NOMO-1 treated with dmso at 0.1 percent for 144 hours (cell line): ENCODE results near the gene TPPP.
"Not testable (repeated sequence)": the region's sequence is repeated elsewhere in the genome, so short reads cannot be mapped to it uniquely, and the experiment has no call there.

Experiments used
- DNase-seq: peaks from one replicate; lab custom pipeline; 2025; ENCODE audit not compliant: unreplicated experiment; lab: John Stamatoyannopoulos, UW

Gene TPPP

DNA sequence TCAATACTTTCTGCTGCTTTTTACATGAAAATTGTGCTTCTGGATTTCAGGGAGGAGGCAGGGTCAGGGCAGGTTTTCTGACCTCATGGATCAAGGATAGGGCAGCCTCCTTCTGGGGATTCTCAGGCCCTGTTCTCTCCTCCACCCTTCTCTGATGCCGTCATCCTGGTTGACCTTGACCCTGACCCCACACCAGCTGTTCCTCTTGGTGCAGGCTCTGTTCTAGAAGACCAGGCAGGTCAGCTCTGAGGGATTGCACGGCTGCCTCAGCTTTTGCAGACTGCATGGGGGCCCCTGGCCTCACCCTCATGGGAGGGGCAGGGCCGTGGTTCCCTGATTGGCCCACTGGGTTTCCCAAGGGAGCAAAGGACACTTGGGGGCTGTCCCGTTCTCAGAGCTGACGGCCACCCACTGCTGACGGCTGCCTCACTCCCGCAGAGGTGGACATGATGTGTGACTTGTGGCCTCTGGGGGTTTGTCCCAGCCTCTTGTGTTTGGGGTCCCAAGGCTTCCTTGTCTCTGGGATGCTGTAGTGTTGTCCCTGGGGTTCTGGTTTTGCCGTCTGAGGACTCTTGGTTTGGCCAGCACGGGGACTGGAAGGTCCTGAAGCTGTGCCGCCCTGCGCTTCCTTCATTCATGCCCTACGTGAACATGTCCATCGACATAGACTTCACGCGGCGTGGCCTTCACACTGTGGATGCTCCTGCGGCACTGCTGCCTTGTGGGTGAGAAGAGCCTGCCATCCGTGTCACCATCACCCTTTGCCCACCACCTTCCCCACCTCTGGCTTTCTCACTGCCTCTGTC, 46.6 kb downstream of the TPPP start:
- no peak for DNase-seq

GRCh38 chr5:645421-645820, 47.7 kb downstream of the TPPP start:
- DNase-seq: no peak

DNA sequence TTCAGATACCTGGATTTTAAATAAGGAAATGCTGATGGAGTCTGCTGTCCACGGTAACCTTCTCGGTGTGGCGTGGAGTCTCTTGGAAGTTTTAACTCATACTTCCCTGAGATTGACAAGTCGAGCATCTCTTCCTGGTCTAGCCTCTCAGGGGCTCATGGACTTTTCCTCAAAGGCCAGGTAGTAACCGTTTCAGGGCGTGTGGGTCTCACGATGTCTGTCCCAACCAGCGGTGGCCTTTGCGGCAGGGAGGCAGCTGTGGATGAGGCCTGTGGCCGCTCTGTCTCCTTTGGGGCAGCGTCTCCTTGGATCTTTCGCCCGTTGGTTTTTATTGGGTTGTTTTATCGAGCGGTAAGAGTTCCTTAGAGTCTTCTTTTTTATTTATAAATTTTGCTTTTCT, 48.2 kb downstream of the TPPP start:
- DNase-seq: no peak

- no peak for DNase-seq
Observed at GRCh38 chr5:644509-644908, 48.6 kb downstream of the TPPP start.

GRCh38 chr5:643811-644271, 49.3 kb downstream of the TPPP start:
- DNase-seq: no peak

DNA sequence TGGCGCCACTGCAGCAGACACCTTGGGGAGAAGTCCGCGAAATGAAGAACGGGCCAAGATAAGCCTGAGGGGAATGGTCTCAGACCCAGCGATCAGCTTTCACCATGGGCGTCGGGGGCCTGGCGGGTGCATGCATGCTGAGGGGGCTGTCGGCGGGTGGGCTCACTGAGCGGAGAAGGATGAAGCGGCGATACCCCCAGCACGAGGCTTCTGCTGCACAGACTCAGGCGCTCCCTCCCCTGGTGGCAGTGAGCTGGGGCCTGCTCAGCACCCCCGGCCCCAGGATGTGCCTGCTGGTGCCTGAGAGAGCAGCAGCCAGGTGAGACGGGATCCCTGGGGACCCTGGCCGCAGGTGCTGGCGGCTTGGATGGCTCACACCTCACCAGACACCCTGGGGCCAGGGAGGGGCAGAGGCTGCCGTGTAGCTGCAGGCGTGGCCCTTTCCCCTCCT, 49.8 kb downstream of the TPPP start:
- no peak for DNase-seq

DNA sequence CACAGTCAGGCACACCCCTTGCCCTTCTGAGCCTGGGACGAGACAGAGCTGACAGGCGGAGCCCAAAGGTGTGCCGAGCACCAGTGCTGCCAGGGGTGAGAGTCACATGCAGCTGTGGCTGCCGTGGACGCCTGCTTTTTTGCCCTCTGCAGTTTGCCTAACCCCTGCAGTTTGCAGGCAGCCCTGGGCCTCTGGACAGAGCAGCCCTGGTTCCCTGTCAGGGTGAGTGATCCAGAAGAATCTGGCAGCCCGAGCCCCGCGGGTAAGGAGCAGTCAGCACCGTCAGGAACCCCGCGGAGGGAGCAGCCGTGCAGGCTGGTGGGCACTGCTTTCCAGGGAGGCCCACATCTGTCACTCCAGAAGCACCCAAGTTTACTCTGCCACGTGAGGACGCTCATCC, 50.7 kb downstream of the TPPP start:
- no peak for DNase-seq

DNA sequence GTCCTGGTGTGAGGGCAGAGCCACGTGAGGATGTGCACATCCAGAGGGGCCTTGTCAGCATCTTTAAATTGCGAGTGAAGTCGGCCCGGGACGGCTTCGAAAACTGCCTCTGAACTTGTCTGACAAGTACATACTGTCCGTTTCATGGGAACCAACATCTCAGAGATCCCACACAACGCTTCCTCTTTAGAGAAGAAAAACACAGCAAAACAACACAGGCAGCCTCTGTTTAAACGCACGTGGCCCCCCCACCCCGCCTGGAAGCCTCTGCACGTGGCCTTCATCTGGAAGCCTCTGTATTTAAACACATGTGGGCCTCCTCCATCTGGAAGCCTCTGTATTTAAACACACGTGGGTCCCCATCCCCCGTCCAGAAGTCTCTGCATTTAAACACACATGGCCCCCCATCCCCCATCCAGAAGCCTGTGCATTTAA, 51.8 kb downstream of the TPPP start:
- no peak for DNase-seq

DNA sequence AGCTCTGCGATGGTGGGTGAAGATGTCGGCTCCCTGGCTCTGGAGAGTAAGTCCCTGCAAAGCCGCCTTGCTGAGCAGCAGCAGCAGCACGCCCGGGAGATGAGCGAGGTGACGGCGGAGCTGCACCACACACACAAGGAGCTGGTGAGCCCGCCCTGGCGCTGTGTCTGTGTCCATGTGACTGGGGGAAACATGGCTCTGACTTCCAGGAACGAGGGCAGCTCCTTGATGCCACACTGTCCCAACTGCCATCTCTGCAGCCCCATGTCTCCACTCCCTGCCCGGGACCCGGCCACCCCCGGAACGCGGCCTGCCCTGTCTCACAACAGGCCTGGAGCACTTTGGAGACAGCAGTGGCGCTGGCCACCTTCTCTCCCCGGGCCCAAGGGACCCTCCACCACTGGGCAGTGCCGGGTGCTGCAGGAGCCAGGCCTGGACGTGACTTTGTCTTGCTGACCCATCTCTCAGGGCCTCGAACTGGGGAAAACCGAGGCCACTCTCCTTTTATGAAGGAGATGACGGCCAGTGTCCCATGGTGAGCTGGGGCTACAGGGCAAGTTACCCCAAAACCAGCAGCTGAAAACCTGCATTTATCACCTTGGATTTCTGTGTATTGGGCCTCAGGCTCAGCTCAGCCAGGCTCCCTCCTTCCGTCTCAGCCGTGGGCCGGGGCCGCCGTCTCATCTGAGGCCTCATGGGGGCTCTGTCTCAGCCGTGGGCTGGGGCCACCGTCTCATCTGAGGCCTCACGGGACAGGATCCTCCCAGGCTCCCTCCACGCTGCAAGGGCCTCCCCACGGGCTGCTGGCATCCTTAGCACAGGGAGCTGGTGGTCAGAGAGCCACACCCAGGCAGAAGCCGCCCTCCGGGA, 52.5 kb downstream of the TPPP start:
- DNase-seq: no peak

GRCh38 chr5:639584-640213, 53.5 kb downstream of the TPPP start:
- no peak for DNase-seq

GRCh38 chr5:639253-639530, 54.0 kb downstream of the TPPP start:
- no peak for DNase-seq

DNA sequence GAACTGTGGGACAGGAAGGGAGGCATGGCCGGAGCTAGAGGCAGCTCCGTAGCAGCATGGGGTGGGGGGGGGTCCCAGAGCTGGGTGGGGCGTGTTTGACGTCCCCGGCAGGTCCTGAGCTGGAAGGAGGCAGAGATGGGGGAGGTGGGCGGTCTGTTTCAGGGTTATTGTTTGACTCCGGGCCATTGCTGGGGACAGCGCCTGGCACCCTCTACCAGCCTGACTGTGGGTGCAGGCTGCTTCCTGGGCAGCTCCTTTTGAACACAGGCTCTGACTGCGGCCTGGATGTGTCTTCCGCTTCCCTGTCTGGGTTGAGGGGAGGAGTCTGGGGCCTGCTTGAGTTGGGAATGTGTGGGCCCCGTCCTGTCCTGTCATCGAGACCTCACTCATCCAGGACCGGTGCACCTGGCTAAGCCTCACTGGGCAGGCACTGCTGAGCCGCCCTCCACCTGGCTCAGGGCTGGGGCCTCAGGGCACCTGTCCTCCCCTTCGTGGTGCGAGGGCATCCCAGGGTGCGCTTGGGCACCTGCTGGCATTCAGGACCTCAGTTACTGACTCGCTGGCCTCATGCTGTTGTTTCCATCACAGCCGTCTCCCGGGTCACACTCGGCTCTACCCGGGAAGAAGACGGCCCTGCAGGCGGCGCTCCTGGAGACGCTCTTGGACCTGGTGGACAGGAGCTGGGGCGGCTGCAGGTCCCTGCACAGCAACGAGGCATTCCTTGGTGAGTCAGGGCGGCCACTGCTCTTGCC, 54.5 kb downstream of the TPPP start:
- DNase-seq: no peak

GRCh38 chr5:637581-638450, 55.3 kb downstream of the TPPP start:
- no peak for DNase-seq

DNA sequence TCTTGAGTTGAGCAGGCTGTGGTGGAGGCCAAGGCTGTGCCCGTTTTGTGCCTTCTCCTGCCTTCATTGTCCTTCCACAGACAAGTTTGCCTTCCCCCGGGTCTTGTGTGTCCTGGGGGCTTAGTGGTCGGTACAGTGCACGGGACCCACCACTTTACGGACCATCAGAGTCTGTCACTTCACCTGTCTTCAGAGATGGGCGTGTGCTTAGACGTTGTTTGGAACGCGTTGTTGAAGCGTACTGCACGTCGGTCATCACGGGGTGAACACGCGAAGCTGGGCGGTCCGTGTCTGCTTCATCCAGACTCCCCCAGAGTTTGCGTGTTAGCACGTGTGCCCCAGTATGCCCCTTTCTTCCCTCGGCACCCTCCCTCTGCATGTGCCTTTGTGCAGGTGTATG, 56.2 kb downstream of the TPPP start:
- DNase-seq: no peak

- DNase-seq: no peak
Observed at GRCh38 chr5:635306-636055, 57.7 kb downstream of the TPPP start.

DNA sequence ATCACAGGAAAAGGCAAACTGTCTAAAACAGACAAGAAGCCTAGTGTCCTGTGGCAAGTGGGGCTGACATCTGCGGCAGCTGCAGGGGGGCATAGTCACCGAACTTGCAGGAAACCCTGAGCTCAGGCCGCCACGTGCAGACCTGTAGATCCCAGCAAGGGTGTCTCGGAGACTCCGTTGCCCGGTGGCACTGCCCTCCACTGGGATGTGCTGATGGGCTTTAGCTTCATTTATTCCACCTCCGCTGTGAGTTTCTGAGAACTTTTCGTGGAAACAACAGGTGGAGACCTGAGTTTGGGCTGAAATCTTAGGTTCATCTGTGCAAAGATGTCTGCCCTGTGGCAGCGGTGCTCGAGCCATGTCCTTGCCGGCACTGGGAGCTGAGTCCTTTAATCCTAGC, 59.0 kb downstream of the TPPP start:
- DNase-seq: no peak

- DNase-seq: no peak
Observed at GRCh38 chr5:633501-633955, 59.6 kb downstream of the TPPP start.

GRCh38 chr5:628351-629205, 64.6 kb downstream of the TPPP start:
- DNase-seq: not testable (repeated sequence)
